Stimulated activated CD8-positive, alpha-beta memory T cell treated with anti-CD3 and anti-CD28 coated beads, Interleukin-4, amount 100 ng/mL, for 24 hours (primary cell): ENCODE measurements around the gene BMP6.

Source experiments
- DNase-seq: peaks from one replicate; pipeline ENCODE4 v3.0.0-alpha.2; 2020; ENCODE audit warnings: low read depth

BMP6 gene

DNA sequence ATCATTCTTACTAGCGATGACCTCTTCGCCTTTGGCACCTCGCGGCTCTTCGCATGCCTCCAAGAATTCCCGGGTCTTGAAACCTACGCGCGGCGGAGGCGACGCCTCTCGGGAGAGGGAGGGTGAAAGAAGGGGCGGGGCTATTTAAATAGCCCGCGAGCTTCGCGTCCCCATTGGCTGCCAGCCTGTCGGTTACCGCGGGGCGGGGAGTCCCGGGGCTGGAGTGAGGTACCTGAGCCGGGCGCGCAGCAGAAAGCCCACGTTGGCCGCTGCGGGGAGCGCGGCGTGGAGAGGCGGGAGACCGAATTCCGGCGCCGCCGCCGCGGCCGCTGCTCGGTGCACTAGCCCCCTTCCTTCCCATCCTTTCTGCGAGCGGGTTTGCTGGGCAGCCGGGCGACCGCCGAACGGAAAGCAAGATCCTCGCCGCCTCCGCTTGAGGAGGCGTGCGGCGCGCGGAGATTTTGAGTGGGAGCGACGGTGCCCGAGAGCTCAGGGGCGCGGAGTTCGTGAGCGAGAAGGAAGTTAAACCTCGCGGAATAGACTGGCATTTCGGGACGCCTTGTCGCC, at the start of gene BMP6:
BMP6 (plus strand) TSS at position 251 of the 567 bp plus-strand sequence. CDS start 857 bp downstream, outside the sequence.
- peak; percentile 42 for DNase-seq

DNA sequence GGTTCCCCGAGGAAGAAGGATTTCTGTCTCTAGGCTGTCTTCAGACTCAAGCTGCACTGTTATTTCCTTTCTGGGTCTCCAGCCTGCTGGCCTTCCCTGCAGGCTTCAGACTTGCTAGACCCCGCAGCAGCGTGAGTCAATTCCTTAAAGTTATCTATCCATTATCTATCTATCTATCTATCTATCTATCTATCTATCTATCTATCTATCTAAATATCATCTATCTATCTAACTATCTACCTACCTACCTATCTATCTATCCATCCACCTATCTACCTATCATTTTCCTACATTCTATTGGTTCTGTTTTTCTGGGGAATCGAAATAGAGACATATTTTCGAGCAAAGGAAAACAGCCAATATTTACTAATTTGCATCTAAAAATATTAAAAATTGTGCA, 48.7 kb upstream of the BMP6 start:
- DNase-seq = no peak

DNA sequence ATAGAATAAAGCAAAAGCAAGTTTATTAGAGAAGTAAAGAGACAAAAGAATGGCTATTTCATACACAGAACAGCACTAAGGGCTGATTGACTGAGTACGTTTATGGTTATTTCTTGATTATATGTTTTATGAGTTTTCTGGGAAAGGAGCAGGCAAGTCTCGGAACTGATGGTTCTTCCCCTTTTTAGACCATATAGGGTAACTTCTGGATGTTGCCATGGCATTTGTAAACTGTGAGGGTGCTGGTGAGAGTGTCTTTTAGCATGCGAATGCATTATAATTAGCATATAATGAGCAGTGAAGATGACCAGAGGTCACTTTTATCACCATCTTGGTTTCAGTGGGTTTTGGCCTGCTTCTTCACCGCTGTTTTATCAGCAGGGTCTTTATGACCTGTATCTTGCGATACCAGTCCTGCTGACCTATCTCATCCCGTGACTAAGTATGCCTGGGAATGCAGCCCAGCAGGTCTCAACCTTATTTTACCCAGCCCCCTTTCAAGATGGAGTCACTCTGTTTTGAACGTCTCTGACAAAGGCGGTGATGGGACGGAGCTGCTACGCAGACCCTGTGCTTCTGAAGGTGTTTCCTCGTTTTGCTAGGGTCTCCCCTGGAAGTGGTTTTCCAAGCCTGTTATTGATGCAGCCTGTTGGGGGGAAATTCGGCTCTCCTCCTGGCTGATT, 45.4 kb upstream of the BMP6 start:
- no peak for DNase-seq

DNA sequence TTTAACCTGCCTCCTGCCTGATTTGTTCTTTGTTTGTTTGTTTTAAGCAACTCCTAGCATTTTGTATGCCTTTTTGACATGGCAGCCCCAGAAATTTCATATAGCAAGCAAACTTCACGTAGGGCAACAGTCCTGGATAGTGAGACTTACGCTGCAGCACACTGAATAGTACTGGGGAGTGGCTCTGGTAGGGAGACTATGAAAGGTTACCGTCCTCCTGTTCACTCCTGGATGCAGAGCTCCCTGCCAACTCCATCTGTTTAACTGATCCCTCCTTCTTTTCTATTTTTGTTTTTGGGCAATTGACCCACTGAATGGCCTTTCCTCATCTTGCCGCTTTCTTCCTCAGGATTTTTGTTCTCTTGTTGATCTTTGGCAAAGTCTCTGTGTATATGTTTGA, 44.5 kb upstream of the BMP6 start:
- no peak for DNase-seq

DNA sequence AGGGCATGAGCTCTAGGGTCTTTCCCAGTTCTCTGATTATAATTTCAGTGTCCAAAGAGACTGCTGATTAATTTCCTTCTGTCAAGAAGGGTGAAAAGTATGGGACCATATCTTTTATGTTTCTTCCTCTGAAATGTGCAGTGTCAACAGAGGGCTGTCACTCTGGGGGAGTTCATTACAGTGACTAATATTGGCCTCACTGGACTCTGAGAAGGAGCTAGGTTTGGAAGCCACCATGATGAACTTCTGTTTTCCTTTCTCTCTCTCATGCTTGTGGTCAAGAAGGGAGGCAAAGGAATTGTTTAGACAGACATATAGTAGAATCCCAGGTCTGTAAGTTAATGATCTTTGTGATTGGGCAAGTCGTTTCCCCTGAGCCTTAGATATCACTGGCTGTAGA, 41.8 kb upstream of the BMP6 start:
- DNase-seq = no peak

DNA sequence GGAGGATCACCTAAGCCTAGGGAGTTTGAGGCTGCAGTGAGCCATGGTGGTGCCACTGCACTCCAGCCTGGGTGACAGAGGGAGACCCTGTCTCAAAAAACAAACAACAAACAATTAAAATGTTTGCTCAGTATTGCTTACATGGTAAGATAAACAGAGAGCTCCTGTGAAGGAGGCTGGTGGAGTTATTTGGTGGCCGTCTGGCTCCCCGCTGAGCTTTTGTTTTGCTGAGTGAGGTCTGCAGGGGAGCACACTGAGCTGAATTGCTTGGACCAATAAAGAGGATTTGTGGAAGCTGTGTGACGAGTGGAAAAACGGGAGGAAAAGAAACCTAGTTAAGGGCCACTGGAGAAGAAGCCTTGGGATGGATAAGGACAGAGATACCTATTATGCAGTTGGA, 41.1 kb upstream of the BMP6 start:
- DNase-seq = no peak

DNA sequence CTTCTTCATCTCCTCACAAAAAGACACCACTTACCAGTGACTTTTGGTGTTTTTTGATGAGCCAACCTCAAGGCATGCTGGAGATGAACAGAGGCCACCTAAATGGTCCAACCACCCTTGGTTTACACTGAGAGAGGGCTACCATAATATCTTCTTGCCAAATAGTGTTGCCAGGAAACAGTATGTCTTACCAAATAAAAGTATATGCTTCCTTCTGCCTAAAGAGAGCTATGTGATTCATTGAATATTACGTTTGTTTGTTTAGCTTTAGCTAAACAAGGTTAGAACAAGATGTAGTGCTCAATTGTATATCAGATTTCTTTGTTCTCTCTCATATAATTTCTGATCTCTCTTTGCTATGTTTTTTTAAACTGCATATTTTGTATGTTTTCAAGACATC, 40.6 kb upstream of the BMP6 start:
- no peak for DNase-seq

DNA sequence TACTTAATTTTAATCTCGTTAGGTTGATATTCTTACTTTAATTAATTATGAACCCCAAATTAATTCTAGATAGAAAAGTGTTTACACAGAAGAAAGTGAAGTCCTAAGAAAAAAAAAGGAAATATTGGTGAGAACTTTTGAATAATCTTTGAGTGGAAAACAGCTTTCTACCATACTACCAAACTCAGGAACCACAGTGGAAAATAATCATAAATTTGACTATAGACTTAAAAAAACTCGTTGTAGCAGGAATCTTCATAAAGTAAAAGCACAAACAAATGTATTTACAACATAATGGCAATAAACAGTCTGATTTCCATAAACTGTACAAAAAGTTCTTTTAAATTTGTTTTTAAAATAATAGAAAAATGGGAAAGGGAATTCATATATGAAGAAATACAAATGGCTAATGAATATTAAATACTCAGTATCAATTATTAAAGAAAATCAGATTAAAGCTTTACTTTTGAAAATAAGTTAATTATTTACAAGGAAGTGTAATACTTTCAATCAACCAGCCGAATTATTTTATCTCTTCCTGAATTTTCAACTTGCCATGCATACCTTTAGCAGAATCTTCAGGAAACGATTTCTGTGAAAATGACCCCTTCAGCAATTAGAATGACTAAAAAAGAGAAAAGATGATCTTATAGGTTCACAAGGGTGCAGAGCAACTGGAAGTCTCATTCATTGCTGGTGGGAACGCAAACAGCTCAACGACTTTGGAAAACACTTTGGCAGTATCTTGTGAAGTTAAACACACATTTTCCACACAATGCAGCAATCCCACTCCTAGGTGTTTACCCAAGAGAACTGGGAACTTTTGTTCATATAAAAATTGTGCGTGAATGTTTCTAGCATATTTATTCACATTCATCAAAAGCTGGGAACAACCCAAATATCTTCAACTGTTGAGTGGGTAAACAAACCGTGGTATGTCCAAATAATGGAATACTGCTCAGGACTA, 38.5 kb upstream of the BMP6 start:
- DNase-seq = no peak

DNA sequence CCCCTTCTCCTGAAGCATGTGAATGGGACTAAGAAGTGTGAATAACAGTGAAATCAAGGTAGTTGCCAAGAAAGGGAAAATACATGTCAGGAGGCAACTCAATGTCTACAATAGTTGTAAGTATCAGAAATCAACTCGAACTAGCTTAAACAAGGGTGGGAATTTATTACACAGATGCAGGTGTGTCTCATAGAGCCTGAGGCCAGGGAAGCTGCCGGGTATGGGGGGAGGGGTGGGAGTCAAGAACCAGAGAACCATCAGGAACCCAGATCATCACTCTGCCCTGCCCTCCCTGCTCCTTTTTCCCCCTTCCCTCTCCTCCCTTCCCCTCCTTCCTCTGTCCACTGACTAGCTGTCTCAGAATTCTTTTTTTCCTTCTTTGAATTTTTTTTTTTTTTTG, 34.9 kb upstream of the BMP6 start:
- DNase-seq = no peak

DNA sequence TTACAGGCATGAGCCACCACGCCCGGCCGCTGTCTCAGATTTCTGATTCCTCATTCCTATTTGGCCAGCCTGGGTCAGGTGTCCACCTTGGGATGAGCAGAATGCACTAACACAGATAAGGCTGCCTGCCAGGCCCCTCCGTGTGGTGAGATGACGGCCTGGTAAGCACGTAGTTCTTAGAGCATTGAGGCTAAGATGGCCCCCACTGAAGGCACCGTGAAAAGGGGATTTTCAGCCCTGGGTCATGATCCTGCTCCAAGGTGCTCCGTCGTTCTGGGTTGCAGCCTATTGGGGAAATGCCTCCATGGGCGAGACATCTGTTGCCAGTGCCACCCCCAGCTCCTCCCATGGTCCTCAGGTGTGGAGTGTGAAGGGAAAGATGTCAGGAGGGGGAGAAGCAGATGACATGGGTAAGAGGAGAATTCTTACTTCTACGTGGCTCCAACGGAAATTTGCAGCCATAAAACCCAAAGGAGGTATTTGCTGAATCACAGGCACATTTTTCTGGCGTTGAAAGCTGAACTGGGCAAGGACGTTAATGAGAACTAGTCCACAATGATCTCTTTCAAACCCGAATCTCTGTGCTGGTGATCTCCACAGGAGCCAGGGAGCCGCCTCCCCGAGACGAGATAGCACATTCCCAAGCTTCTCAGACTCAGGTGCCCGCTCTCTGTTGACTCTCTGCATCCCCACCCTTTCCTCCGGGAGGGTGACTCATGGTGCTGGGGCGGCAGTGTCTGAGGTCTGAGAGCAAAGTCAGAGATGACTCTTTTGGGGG, 34.0 kb upstream of the BMP6 start:
- no peak for DNase-seq

DNA sequence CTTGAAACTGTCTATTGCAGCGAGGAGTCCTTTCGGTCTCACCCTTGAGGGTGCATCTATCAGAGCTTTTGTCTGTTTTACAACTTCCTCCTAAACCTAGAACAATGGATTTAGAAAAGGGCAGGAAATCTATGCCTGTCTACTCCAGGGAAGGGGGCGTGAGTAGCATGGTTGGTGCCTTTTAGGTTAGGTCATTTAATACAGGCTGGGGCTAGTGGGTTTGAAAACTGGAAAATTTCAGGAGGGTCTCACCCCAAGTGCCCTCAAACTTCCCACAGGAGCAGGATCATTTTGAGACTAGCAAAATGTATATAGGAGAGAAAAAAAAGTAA, 33.5 kb upstream of the BMP6 start:
- DNase-seq = no peak

DNA sequence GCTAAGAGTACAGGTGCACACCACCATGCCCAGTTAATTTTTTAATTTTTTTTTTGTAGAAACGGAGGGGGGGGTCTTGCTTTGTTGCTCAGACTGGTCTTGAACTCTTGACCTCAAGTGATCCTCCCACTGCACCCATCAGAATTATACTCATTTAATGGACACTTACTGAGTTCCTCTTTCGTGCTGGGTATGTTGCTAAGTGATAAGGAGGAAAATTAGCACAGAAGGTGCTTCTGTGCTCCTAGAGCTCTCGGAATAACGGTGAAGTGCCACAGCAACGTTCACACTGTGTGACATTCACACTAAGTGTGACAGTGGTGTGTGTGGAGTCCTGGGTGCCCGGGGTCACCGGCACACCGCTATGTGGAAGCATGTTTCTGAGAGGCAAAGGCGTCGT, 32.1 kb upstream of the BMP6 start:
- DNase-seq = no peak

DNA sequence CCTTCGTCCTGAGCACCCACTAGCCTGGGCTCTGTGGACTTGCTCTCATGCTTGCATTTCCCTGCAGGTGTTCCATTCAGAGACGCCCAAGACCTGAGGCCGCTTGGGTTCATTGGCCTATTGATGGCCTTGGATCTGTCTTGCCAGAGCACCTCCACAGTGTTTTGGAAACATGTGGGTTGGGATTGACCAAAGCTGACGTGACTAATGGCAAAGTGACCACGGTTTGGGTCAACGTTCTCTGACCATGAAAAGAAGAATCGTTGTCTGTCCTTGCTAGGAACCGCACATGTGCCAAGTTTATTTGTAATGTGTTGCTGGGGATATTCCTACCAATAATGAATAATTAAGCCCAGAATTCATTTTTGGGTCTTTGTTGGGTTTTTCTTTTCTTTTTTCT, 29.8 kb upstream of the BMP6 start:
- no peak for DNase-seq

DNA sequence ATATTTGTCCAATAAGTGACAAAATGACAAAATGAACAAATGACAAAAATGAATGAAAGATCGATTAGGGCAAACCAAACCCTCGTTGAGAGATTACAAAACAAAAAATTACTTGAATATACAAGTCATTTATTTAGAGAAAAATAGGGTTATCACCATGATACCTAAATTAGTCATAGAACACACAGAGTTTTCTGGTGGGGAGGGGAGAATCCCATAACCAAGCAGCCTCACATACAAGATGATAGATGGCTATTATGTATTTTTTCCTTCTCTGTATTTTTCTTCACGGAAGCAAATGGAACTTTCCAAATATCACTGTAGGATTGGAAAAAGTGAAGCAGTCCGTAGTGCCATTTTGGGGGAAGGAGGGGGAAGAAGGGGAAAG, 28.5 kb upstream of the BMP6 start:
- no peak for DNase-seq

DNA sequence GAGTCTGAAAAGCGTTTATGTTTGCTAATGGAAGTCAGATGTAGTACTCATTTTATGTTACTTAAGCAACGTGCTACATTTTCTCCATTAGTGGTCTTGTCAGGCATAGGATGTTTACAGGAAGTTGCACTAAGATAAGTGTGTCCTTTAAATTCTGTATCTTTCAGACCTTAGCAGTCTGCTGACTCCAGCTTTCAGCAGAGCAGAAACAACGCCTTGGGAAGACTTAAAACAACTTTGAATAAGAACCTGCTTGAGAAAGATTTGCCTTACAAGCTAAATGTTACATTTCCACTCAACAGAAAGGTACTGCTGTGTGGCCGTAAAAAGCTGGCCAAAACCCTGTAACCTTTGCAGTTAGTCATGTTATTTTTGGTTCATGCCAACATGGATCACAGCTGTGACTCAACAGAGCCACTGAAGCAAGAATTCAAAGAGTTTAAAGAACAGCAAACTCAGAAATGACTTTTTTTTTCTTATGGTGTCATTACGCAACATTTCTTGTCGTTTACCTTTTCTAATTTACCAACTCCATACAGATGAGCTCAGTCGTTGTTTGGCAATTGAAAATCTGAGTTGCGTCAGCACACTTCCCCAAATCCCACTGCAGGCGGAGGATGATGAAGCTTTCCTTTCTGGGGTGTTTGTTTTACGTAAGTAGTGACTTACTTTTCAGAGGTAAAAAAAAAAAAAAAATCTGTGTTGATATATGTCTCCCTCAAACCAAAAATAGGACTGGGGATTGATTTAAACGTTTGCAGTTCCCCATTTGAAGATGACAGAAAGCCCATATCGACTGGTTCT, 27.9 kb upstream of the BMP6 start:
- no peak for DNase-seq

DNA sequence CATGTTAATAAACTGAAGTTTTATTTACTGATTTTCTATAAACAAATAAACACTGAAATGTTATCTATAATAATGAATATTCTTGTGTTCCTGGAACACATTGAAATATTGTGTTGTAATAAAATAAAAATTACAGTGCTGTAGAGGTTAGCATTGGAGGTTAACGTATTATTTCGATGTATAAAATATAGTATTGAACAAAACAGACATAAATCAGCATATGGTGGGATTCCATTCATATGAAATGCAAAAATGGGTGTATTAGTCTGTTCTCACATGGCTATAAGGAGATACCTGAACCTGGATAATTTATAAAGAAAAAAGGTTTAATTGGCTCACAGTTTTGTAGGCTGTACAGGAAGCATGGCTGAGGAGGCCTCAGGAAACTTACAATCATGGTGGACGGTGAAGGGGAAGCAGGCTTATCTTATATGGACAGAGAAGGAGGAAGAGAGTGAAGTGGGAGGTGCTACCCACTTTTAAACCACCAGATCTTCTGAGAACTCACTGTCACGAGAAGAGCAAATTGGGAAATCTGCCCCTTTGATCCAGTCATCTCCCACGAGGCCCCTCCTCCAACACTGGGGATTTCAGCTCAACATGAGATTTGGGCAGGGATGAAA, 24.6 kb upstream of the BMP6 start:
- no peak for DNase-seq

DNA sequence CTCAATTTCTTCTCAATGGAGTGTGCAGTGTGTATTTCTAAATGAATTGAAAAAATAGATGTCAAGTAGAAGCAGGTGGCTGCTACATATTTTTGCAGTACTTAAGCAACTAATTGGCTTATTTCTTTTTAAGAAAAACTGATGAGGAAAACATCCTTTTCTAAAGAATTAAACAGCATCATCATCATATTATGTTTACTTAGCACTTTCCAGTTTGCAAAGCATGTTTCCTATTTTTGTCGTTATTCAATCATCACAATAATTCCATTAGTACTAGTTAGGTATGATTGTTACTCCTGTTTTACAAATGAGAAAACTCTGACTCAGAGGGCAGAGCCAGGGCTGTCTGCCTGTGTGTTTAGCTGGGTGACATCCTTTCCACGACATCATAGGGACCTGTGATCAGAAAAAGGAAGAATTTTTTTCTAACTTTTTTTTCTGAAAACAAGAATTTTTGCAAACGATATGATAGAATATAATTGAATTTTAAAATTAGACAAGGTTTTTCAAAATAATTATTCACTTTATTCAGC, 22.7 kb upstream of the BMP6 start:
- DNase-seq = no peak

DNA sequence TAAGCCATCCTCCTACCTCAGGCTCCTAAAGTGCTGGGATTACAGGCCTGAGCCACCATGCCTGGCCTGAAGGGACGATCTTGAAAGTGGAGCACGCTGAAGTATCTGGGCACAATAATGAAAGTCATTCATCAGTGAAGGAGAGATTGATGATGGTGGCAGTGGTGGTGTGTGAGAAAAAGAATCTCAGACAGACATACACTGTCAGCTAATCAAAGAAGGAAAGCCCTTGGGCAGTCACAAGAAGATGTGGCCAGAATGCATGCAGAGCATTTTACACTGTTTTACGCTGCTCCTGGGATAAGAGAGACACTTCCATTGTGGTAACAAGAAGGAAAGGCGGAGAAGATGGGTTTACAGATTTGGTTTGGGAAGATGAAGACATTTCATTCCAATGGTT, 20.4 kb upstream of the BMP6 start:
- DNase-seq = no peak

DNA sequence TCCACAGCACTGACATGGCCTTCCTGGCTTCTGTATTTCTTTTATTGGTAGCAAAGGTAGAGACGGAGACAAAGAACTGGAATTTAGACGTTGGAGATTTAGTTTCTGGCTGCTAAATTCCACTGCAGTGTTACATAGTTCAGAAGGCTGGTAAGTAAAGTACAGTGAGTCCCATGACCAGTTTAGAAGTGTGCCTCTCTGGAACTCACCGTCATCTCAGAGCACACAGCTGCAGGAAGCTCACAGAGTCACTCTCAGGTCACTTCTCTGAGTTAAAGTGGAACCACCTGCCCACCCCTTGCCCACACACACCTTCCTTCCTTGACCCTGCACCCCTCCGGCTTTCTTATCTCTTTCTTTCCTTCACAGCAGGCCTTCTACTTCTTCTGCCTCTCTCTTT, 19.6 kb upstream of the BMP6 start:
- DNase-seq = no peak

DNA sequence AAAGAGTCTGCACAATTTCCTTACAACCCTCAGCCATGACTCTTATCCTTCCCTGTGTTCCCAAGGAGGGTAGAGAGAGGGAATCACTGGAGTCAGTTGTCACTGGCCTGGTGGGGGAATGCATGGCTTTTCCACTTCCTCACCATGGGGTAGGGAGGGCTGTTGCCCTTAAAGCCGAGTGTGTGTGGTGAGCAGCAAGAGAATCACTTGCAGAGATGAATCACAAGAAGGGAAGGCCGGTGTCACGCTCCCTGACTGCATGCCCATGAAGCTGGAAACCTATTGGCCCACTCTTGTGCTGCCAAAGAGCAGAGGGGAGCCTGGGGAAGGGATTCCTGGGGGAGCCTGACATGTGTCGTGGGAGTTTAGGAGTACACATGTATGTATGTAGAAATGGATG, 18.1 kb upstream of the BMP6 start:
- no peak for DNase-seq

DNA sequence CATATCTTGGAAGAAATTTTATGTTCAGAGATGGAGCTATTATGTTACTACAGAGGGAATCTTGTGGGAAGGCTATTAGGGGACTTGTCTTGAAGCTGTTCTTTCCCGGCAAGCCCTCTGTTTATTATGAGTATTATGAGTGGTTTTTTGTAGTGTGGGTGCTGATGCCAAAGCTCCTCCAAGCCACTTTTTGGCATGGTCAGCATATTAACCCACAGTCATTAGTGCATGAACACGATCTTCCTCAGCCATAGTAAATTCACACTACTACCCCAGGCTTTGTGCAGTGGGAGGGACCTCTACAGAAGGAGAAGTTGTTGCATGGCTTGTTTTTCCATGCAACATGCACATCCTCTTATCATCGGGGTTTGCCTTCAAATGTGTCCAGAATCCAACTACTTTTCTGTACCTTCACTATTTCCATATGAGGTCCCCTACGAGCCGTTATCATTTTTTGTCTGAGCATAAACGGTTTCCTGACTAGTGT, 6.5 kb upstream of the BMP6 start:
- no peak for DNase-seq
